EH (cell line): ENCODE results near the gene IMPDH2.
"Not testable (repeated sequence)": the region's sequence is repeated elsewhere in the genome, so short reads cannot be mapped to it uniquely, and the experiment has no call there.

Experiments used
- DNase-seq: peaks from one replicate; pipeline ENCODE4 v3.0.0-alpha.2; 2015; ENCODE audit warnings: low read depth

Gene IMPDH2

DNA sequence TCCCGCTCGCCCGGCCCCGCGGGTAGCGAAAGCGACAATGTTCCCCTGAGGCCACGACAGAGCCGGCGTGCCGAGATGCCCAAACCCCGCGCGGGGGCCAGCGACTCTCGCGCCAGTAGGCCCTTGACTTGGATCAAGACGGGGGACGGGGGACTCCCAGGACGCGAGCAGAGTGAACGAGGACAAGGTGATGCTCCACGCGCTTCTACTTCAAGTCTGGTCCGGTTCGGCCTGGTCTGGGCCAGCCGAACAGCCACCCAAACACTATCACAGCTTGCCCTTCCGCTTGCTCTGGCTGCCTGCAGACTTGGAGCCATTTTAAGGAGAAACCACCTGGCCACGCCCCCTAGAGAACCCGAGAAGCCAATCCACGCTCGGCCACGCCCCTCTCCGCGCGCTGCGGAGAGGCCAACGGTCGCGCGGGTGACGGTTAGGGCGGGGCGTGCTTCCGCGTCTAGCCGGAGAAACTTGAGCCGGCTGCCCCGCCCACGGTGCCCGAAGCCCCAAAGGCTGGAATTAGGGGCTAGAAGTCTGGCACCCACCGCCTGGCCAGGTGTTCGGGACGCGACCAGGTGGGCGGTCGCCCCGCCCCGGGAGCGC lies 7.9 kb downstream of the IMPDH2 start:
- DNase-seq: peak; percentile 98

DNA sequence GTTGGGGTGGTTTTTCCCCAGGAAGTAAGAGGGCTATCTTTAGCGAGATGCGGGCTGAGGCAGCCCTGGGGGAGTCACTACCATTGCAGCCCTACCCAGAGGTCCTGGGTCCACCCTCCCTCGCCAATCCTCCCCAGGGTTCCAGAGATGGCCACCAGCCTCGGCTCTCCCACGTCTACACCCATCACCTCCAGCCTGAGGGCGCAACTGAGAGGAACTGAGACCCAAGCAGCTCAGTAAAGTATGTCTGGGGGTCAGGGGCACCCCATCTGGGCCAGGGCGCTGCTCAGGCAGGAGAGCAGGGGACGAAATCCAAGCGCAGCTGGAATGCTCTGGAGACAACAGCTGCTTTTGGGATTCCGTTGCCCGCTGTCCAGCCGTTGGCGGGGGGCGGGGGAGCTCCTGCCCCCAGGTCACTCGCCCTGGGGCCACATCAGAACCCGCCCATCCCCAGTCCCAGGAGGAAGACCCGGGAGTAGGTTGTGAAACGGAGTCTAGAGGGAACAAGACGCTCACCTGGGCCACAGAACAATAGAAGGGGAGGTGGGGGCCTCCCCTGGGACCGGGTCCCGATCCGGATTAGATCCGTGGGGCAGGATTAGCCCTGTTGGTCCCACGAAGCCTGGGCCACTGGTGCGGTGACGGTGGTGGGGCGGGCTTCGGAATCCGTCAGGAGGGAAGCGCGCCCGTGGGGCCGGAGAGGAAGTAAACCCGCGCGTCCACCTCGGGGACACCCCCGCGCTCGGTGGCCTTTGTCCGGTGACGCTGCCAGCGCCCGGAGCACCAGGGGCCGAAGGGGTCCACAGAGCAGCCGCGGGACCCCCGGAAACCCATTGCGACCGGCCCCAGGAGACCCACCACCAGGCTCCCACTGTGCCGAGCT lies 8.6 kb downstream of the IMPDH2 start:
- DNase-seq: peak; percentile 37

DNA sequence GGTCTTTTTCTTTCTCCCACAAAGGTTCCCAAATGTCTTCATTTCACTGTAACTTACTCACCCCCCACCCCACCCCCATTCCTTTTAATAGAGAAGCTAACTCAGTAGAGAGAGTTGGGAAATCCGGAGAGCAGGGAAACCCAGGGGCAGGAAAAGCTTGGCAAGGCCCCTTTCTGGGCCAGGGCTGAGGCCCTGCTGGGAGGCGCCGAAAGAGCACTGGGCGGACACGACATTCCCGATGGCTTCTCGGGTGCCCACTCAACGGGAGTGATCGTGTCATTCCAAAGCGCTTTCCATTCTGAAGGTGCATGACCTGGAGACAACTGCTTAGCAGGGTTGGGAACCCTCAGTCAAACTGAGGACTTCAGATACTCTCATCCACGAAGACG lies 9.3 kb downstream of the IMPDH2 start:
- peak; percentile 44 for DNase-seq

DNA sequence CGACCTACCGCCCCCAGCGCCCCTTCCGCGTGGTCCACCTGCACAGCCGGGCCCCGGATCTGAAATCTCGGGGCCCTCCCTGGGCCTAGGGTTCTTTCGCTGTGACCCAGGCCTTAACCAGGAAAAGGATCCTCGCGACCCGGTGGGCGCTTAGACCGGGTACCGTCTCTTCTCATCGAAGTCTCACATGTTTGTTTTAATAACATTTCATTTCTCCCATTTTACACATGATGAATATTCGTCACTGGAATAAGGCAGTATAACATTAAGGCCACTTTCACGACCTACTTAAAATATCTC lies 10.5 kb downstream of the IMPDH2 start:
- DNase-seq: no peak

DNA sequence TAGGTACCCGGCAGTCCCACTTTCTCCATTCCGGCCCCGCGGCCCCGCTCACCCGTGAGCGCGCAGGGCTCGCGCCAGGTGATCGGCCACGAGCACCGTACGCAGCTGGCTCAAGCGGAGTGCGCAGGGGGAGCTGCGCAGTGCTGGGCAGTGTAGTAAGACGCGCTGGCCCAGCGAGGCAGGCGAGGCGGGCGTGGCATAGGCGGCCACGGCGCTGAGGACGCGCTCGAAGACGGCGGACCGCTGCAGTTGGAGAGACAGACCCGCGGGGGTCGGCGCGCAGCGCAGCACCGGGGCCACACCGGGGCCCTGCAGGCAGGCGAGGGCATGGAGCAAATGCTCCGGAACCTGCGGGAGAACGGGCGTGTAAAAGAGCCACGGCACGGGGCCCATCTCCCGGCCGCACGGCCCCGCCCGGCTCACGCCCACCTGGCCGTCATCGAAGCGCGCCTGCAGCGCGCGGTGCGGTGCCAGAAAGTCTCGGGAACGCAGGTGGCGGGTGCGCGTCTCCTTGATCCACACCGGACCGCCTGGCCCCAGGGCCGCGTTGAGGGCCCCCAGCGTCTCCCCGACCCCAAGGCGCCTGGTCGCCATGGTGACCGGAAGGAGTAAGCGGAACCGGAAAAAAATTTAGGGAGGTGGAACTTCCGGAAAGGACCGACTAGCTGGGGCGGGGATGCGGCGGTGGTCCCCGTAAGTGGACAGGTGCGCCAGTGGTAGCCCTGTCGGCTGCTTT lies 11.1 kb downstream of the IMPDH2 start, which contains the start of gene DALRD3:
Gene DALRD3 (minus strand): TSS at position 610 of the 736 bp plus-strand sequence. CDS start 16 bp downstream, at position 594.
- peak; percentile 66 for DNase-seq

DNA sequence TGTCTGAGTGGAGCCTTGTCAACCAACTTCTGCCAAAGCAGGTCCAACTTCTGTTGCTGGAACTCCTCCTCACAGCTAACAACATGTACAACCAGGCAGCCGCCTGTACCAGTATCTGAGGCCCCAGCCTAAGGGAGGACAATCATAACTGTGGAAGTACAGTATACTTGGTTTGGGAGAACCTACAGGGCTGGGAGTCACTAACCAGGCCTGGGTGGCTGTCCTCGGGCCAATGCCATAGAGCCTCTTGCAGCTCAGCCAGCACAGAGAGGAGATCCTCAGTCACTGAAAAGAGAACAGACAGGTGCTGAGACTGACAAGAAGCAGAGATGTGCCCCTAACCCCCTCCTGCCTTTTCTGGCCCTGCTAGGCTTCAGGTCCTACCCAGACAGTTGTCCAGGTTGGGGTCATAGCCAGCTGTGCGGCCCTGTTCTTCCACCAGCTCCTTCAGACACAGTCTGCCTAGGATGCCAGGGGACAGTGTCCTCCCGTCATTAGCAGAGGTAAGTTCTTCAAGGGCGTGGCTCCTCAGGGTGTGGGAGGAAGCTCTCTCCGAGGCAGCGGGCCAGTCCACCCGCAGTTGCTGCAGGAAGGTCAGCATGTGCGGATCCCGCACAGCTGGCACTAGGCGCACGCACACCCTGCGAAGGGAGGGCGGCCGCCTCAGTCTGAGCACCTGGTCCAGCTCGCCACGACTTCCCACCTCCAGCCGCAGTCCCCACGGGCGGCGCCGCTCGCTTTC lies 11.8 kb downstream of the IMPDH2 start:
- peak; percentile 17 for DNase-seq

DNA sequence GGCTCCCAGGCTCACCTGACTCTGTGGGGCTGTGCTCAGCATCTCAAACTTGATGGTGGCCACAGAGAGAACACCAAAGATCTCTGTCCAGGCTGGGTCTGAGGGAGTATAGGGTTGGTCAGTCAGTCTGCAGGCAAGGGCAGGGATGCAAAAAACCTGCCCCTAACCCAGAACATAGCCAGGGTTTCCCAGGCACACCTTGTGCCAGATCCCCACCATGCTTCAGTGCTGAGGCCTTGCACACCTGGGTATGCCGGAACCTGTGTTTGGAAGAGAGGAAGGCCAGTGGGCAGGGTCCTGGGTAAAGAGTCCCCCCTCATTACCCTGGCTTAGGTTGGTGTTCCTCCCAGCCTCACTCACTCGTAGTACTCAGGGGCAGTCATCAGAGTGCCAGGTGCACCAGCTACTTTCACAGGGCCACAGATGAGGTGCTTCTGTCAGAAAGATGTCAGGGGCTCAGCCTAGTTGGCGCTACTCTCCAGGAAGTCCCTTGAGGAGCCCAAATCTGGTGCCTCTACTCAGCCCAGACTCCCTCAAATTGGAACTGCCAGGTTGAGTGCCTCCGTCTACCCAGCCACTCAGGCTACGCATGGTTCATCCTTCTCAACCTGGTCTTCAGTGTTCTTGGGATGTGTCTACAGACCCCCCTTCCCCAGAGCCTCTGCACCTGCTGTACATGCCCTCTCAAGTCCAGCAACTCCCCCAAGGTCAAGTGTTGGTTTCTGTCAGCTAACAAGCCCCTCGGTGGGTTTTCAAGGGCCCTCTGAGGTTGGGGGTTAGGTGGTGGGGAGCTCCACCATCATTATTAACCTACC lies 12.6 kb downstream of the IMPDH2 start:
- no peak for DNase-seq

DNA sequence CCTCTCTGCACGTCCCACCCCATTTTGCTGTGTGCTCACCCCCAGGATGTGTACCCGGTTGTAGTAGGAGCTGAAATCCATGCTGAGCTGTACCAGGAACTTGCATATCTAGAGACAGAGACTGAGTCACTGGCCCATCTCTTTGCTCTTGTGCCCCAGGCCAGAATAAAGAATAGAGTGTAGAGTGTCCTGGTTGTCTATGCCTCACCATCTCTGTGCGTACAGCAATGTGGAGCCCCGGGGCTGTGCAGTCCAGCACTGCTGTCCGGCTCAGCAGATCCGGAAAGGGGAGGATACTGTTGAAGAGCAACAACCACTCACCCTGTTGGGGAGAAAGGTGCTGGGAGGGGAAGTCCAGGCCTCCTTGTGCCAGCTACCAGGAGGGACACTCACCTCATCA lies 13.4 kb downstream of the IMPDH2 start:
- no peak for DNase-seq

DNA sequence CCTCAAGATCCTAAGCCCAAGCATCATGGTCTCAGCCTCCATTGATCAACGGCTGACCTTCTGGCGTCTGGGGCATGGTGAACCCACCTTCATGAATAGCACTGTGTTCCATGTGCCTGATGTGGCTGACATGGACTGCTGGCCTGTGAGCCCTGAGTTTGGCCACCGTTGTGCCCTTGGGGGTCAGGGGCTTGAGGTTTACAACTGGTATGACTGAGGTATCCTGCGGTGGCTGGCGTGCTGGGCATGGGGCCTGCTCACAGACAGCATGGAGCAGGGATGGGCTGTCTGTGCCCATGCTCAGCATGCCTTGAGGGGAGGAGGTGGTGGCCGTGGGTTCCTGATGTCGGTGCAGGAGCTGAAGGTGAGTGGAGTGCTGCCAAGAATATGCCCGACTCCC lies 14.1 kb downstream of the IMPDH2 start:
- DNase-seq: no peak

DNA sequence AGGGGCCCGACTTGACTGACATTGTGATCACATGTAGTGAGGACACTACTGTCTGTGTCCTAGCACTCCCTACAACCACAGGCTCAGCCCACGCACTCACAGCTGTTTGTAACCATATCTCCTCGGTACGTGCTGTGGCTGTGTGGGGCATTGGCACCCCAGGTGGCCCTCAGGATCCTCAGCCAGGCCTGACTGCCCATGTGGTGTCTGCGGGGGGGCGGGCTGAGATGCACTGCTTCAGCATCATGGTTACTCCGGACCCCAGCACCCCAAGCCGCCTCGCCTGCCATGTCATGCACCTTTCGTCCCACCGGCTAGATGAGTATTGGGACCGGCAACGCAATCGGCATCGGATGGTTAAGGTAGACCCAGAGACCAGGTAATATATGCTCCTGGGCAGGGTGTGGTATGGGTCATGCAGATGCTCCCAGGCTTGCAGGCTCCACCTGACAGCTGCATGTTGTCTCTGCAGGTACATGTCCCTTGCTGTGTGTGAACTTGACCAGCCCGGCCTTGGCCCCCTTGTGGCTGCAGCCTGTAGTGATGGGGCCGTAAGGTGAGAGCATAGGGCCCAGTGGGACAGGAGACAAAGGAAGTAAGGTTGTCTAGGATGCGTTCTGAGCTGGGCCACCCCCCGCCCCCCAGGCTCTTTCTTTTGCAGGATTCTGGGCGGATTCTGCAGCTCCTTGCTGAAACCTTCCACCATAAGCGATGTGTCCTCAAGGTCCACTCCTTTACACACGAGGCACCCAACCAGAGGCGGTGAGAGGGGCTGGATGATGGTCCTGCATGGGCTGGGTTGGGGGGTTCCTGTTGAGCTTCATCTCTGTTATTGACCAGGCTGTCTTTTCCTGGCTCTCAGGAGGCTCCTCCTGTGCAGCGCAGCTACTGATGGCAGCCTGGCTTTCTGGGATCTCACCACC lies 15.2 kb downstream of the IMPDH2 start:
- DNase-seq: peak; percentile 49

DNA sequence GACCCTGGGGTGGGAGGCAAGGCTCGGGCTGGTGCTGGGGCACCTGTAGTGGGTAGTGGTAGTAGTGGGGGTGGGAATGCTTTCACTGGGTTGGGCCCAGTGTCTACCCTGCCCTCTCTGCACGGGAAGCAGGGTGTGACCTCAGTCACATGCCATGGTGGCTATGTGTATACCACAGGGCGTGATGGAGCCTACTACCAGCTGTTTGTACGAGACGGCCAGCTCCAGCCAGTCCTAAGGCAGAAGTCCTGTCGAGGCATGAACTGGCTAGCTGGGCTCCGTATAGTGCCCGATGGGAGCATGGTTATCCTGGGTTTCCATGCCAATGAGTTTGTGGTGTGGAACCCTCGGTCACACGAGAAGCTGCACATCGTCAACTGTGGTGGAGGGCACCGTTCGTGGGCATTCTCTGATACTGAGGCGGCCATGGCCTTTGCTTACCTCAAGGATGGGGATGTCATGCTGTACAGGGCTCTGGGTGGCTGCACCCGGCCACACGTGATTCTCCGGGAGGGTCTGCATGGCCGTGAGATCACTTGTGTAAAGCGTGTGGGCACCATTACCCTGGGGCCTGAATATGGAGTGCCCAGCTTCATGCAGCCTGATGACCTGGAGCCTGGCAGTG lies 16.0 kb downstream of the IMPDH2 start:
- no peak for DNase-seq

DNA sequence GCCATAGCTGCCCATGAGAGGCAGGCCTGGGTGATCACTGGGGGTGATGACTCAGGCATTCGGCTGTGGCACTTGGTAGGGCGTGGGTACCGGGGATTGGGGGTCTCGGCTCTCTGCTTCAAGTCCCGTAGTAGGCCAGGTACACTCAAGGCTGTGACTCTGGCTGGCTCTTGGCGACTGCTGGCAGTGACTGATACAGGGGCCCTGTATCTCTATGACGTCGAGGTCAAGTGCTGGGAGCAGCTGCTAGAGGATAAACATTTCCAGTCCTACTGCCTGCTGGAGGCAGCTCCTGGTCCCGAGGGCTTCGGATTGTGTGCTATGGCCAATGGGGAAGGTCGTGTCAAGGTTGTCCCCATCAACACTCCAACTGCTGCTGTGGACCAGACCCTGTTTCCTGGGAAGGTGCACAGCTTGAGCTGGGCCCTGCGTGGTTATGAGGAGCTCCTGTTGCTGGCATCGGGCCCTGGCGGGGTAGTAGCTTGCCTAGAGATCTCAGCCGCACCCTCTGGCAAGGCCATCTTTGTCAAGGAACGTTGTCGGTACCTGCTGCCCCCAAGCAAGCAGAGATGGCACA lies 16.7 kb downstream of the IMPDH2 start:
- DNase-seq: no peak

DNA sequence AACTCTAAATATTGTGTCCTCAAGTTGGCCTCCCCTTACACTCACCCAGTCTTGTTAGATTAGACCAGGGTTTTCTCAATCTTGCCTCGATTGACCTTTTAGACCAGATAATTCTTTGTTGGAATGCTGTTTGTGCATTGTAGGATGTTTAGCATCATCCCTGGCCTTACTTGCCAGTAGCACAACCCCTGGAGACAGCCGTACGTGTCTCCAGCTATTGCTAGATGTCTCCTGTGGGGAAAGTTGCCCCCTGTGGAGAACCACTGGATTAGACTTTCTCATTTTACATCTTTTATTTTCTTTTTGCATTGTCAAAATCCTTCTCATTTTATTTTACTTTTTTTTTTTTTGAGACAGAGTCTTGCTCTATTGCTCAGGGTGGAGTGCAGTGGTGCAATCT lies 19.8 kb downstream of the IMPDH2 start:
- DNase-seq: no peak

DNA sequence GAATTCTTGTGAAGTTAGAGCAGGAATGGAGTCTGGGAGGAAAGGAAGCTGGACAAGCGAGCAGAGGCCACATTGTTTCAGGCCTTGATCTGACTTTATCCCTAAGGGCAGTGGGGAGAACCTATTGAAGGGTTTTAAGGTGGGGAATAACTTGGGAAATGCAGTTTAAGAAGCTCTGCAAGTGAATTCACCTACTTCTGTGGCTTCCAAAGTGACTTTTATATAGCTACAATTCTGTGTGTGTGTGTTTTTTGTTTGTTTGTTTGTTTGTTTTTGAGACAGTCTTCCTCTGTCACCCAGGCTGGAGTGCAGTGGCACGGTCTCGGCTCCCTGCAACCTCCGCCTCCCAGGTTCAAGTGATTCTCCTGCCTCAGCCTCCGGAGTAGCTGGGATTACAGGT lies 20.6 kb downstream of the IMPDH2 start:
- not testable (repeated sequence) for DNase-seq

DNA sequence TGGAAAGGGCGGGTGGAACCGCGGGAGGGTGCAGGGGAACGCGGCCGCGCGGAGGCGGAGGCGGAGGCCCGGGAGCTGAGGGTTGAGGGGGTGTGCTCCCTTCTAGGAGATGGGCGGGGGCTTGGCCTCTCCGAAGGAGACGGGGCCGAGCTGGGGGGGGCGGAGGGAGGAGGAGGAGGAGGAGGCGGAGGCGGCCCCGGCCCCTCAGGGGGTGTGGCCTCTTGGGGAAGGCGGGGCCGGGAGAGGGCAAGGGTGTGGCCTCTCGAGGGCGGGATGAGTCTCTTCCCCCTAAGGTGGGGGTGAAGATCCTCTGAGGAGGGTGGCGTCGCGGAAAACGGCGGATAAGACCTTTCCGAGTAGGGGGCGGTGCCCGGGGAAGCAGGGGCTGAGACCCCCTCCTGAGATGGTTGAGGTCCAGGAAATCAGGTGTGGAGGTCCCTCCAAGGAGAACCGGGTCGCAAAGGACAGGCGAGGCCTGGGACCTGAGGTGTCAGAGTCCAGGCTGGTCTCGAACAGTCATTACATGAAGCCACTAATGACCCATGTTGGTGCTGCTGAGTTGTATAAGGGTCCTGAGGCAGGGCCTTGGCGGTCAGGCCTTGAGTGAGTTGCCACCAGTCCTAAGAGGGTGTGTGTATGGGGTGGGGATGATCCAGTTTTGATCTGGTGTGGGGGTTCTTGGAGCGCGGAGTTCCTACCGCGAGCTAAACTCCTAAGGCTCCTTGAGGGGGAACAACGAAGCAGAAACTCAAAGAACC lies 21.2 kb downstream of the IMPDH2 start:
- peak; percentile 94 for DNase-seq

DNA sequence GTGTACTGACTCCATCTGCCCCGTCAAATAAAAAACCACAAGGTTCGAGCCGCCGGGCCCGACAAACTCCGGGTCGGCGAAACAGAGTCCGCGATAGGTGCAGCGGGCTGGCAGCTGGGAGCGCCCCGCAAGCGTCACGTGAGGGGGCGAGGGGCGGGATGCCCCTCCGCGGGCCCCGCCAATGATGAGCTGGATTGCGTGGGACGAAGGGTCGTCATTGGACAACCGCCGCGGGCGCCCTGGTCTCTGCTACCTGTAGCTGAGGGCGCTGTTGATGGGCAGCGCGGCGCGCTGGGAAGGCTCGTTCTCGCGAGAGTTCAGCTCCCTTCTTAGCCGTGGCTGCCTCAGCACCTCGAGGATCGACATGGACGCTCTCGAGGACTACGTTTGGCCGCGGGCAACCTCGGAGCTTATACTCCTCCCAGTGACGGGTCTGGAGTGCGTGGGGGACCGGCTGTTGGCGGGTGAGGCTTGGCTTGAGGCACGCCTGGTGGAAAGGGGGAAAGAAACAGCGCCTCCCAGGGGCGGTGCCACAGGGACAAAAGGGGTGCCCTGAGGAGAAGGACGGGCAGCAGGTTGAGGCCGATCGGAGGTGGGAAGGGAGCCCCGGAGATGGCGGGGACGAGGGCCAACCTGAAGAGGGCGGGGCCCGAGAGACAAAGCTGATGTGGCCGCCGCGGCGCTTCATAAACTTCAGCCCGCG lies 22.0 kb downstream of the IMPDH2 start, which contains the start of gene WDR6:
Gene WDR6 (plus strand): TSS at position 324 of the 703 bp plus-strand sequence. CDS start 41 bp downstream, at position 365.
- DNase-seq: peak; percentile 99

DNA sequence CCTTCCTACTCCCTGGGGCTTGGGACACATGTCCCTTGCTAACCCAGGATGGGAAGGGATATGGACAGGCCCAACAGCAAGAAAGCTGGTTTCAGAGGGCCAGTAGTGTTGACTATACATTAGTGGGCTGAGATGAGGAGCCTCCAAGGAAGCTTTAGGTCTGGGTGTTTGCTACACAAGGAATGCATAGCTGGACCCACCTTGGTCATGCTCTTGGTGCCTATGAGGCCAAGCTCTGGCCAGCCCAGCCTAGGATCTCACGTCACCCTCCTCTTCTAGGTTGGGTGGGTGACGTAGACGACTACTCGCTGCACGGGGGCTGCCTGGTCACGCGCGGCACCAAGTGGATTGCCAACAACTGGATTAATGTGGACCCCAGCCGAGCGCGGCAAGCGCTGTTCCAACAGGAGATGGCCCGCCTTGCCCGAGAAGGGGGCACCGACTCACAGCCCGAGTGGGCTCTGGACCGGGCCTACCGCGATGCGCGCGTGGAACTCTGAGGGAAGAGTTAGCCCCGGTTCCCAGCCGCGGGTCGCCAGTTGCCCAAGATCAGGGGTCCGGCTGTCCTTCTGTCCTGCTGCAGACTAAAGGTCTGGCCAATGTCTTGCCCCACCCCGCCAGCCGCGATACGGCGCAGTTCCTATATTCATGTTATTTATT lies 22.7 kb downstream of the IMPDH2 start:
- DNase-seq: peak; percentile 33
